ENCODE measurements around the gene FAXDC2. TPM values are rescaled to one million over a fixed set of nuclear protein-coding genes. Genes with fewer than 3 reads are reported as not detected.

FAXDC2 gene
- total RNA-seq, 2 experiments from 2014 or later, result not detected

Small RNA genes lying within 50 kb of the gene (microRNA-seq; reads per million reads assigned to microRNA genes)
- not detected for gene MIR378H

Other genes with a start within 250 kb of the FAXDC2 start
- 100 to 1,000 TPM; 201 to 208 TPM for gene LARP1, start 95.2 kb downstream of the FAXDC2 start, total RNA-seq
- gene CNOT8, start 8.0 kb upstream of the FAXDC2 start, total RNA-seq, result 10 to 100 TPM; 67.4 to 68.4 TPM
- gene GEMIN5, start 87.6 kb upstream of the FAXDC2 start, total RNA-seq, result 10 to 100 TPM; 15.9 to 17.8 TPM
- gene MRPL22, start 90.5 kb upstream of the FAXDC2 start, total RNA-seq, result 10 to 100 TPM; 60.0 to 62.3 TPM
- under 1 TPM in 1 of 2 experiments, not detected in 1; 0.05 TPM for gene KIF4B, start 163.2 kb upstream of the FAXDC2 start, total RNA-seq